SK-N-SH treated with all-trans-retinoic acid at 6 μM for 48 hours (cell line): ENCODE data around the gene TMEM229A.

Source experiments
- ATAC-seq: fragments of 200-7000 bp; cut with Tn5 transposase; 3 replicates; pipeline ENCODE4 v1.9.1; 2020; ENCODE audit warnings: mild to moderate bottlenecking, moderate library complexity
- ARNTL ChIP-seq: fragments of 450-650 bp; formaldehyde crosslinking; IDR thresholded peaks from 2 replicates; pipeline ENCODE4 v1.5.0; 2020; ENCODE audit warnings: low read depth, mild to moderate bottlenecking, moderate library complexity, borderline replicate concordance
- CSDC2 ChIP-seq: fragments of 250-450 bp; sonication (Bioruptor Pico); IDR thresholded peaks from 2 replicates; pipeline ENCODE4 v1.5.0; 2020; ENCODE audit warnings: mild to moderate bottlenecking, moderate library complexity
- ESRRG ChIP-seq: fragments of 250-450 bp; sonication (Bioruptor Pico); IDR thresholded peaks from 2 replicates; pipeline ENCODE4 v1.6.1; 2021; ENCODE audit warnings: mild to moderate bottlenecking
- GLIS3 ChIP-seq: fragments of 250-450 bp; sonication (Bioruptor Pico); IDR thresholded peaks from 2 replicates; pipeline ENCODE4 v1.5.0; 2020; ENCODE audit warnings: mild to moderate bottlenecking, moderate library complexity
- ISL1 ChIP-seq: fragments of 250-450 bp; sonication (Bioruptor Pico); IDR thresholded peaks from 2 replicates; pipeline ENCODE4 v2.1.2; 2022; ENCODE audit warnings: mild to moderate bottlenecking, moderate library complexity
- OSR1 ChIP-seq: fragments of 250-450 bp; sonication (Bioruptor Pico); IDR thresholded peaks from 2 replicates; pipeline ENCODE4 v1.8.0; 2022; ENCODE audit warnings: moderate library complexity, mild to moderate bottlenecking, inconsistent platforms
- PPARA ChIP-seq: fragments of 250-450 bp; sonication (Bioruptor Pico); IDR thresholded peaks from 2 replicates; pipeline ENCODE4 v1.5.0; 2020; ENCODE audit warnings: mild to moderate bottlenecking, borderline replicate concordance
- RARB ChIP-seq: fragments of 250-450 bp; sonication (Bioruptor Pico); IDR thresholded peaks from 2 replicates; pipeline ENCODE4 v1.8.0; 2021; ENCODE audit warnings: mild to moderate bottlenecking, moderate library complexity
- SNAI2 ChIP-seq: fragments of 250-450 bp; sonication (Bioruptor Pico); IDR thresholded peaks from 2 replicates; pipeline ENCODE4 v1.5.0; 2020; ENCODE audit warnings: mild to moderate bottlenecking, moderate library complexity
- TCF4 ChIP-seq: fragments of 250-450 bp; sonication (Bioruptor Pico); IDR thresholded peaks from 2 replicates; pipeline ENCODE4 v1.8.0; 2021; ENCODE audit warnings: mild to moderate bottlenecking, moderate library complexity, borderline replicate concordance
- TOX ChIP-seq: fragments of 250-450 bp; sonication (Bioruptor Pico); IDR thresholded peaks from 2 replicates; pipeline ENCODE4 v1.8.0; 2021; ENCODE audit warnings: mild to moderate bottlenecking, moderate library complexity, borderline replicate concordance
- ZC3H10 ChIP-seq: fragments of 250-450 bp; sonication (Bioruptor Pico); IDR thresholded peaks from 2 replicates; pipeline ENCODE4 v1.5.1; 2021; ENCODE audit warnings: mild to moderate bottlenecking, moderate library complexity
- ZFP3 ChIP-seq: fragments of 250-450 bp; sonication (Bioruptor Pico); IDR thresholded peaks from 2 replicates; pipeline ENCODE4 v1.5.0; 2020; ENCODE audit warnings: mild to moderate bottlenecking, moderate library complexity
- ZFP30 ChIP-seq: fragments of 450-650 bp; formaldehyde crosslinking; IDR thresholded peaks from 2 replicates; pipeline ENCODE4 v1.5.0; 2022; ENCODE audit warnings: mild to moderate bottlenecking, moderate library complexity
- ZNF565 ChIP-seq: fragments of 450-650 bp; formaldehyde crosslinking; conservative IDR thresholded peaks from 2 replicates; pipeline ENCODE4 v1.5.0; 2020; ENCODE audit warnings: low read depth, mild to moderate bottlenecking, moderate library complexity
- ZNF70 ChIP-seq: fragments of 450-650 bp; formaldehyde crosslinking; IDR thresholded peaks from 2 replicates; pipeline ENCODE4 v1.5.0; 2020; ENCODE audit warnings: mild to moderate bottlenecking, moderate library complexity
- ZNF8 ChIP-seq: fragments of 450-650 bp; formaldehyde crosslinking; IDR thresholded peaks from 2 replicates; pipeline ENCODE4 v1.5.0; 2020; ENCODE audit warnings: mild to moderate bottlenecking, moderate library complexity
- TF ChIP-seq, protein P1 (sequence below): fragments of 250-450 bp; sonication (Bioruptor Pico); IDR thresholded peaks from 2 replicates; pipeline ENCODE4 v1.8.0; 2021; ENCODE audit warnings: low read depth, mild to moderate bottlenecking, moderate library complexity, borderline replicate concordance
- TF ChIP-seq, protein P2 (sequence below): fragments of 250-450 bp; sonication (Bioruptor Pico); IDR thresholded peaks from 2 replicates; pipeline ENCODE4 v1.8.0; 2020; ENCODE audit warnings: mild to moderate bottlenecking, moderate library complexity, borderline replicate concordance
- TF ChIP-seq, protein P3 (sequence below): fragments of 250-450 bp; sonication (Bioruptor Pico); IDR thresholded peaks from 2 replicates; pipeline ENCODE4 v1.5.0; 2020; ENCODE audit warnings: mild to moderate bottlenecking, moderate library complexity
- TF ChIP-seq, protein P4 (sequence below): fragments of 250-450 bp; sonication (Bioruptor Pico); IDR thresholded peaks from 2 replicates; pipeline ENCODE4 v1.5.1; 2021; ENCODE audit warnings: mild to moderate bottlenecking, moderate library complexity

TMEM229A gene

DNA sequence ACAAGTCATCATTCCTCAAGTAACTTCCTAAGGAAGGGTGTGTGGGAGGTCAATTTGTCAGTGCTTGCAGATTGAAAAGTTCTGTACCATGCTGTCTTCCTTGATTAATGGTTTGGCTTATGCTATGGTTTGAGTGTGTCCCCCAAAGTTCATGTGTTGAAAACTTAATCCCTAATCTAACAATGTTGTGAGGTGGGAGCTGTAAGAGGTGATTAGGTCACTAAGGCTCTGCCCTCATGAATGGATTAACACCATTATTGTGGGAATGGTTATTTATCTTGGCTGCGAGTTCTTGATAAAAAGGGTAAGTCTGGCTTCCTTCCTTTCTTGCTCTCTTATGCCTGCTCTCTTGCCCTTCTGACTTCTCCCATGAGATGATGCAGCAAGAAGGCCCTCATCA, 29.3 kb upstream of the TMEM229A start (continued):
- TF ChIP-seq, protein P1, sequence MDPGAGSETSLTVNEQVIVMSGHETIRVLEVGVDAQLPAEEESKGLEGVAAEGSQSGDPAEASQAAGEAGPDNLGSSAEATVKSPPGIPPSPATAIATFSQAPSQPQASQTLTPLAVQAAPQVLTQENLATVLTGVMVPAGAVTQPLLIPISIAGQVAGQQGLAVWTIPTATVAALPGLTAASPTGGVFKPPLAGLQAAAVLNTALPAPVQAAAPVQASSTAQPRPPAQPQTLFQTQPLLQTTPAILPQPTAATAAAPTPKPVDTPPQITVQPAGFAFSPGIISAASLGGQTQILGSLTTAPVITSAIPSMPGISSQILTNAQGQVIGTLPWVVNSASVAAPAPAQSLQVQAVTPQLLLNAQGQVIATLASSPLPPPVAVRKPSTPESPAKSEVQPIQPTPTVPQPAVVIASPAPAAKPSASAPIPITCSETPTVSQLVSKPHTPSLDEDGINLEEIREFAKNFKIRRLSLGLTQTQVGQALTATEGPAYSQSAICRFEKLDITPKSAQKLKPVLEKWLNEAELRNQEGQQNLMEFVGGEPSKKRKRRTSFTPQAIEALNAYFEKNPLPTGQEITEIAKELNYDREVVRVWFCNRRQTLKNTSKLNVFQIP, result no peak
- TF ChIP-seq ESRRG (CRISPR knock-in tag) (no peak), ZC3H10 (CRISPR knock-in tag) (no peak), ZNF70 (no peak), ZNF565 (no peak), ZNF8 (CRISPR knock-in tag) (no peak), GLIS3 (CRISPR knock-in tag) (no peak), RARB (CRISPR knock-in tag) (no peak)

DNA sequence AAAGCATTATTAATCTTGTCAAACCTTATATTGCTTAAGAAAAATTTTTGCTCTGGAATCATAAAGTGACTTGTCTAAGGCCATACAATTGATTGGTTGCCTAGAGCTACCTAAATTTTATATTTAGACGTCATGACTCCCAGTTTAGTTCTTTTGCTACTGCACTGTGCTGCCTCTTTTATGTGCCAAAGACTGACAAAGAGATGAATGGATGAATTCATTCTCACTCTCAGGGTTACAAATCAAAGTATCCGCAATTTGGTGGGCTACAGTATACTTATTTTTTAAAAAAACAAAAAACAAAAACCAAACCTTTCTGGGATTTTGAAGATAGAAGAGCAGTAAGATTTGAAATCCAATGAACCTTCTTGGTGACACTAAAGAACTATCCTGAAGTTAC, 27.7 kb upstream of the TMEM229A start:
- TF ChIP-seq ZNF70 (no peak), ZC3H10 (CRISPR knock-in tag) (no peak)
- TF ChIP-seq, protein P2, sequence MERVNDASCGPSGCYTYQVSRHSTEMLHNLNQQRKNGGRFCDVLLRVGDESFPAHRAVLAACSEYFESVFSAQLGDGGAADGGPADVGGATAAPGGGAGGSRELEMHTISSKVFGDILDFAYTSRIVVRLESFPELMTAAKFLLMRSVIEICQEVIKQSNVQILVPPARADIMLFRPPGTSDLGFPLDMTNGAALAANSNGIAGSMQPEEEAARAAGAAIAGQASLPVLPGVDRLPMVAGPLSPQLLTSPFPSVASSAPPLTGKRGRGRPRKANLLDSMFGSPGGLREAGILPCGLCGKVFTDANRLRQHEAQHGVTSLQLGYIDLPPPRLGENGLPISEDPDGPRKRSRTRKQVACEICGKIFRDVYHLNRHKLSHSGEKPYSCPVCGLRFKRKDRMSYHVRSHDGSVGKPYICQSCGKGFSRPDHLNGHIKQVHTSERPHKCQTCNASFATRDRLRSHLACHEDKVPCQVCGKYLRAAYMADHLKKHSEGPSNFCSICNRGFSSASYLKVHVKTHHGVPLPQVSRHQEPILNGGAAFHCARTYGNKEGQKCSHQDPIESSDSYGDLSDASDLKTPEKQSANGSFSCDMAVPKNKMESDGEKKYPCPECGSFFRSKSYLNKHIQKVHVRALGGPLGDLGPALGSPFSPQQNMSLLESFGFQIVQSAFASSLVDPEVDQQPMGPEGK (CRISPR knock-in tag), result no peak
- TF ChIP-seq, protein P1, result no peak

GRCh38 chr7:124059375-124059774, 26.5 kb upstream of the TMEM229A start:
- no peak for TF ChIP-seq ZNF8 (CRISPR knock-in tag)
- TF ChIP-seq ARNTL (CRISPR knock-in tag), result no peak
- no peak for TF ChIP-seq ESRRG (CRISPR knock-in tag)
- no peak for TF ChIP-seq ZC3H10 (CRISPR knock-in tag)
- TF ChIP-seq SNAI2 (CRISPR knock-in tag), result no peak
- TF ChIP-seq, all 23 proteins: peak for 0
- no peak for ATAC-seq

More for the DNA sequence above, 27.7 kb upstream of the TMEM229A start:
- ATAC-seq, result no peak

GRCh38 chr7:124058515-124058914, 25.6 kb upstream of the TMEM229A start:
- no peak for TF ChIP-seq ZFP30 (CRISPR knock-in tag)
- no peak for TF ChIP-seq OSR1 (CRISPR knock-in tag)
- TF ChIP-seq, protein P1, result no peak
- TF ChIP-seq ARNTL (CRISPR knock-in tag), result no peak
- no peak for TF ChIP-seq ESRRG (CRISPR knock-in tag)
- TF ChIP-seq TOX, result no peak
- TF ChIP-seq, protein P3, sequence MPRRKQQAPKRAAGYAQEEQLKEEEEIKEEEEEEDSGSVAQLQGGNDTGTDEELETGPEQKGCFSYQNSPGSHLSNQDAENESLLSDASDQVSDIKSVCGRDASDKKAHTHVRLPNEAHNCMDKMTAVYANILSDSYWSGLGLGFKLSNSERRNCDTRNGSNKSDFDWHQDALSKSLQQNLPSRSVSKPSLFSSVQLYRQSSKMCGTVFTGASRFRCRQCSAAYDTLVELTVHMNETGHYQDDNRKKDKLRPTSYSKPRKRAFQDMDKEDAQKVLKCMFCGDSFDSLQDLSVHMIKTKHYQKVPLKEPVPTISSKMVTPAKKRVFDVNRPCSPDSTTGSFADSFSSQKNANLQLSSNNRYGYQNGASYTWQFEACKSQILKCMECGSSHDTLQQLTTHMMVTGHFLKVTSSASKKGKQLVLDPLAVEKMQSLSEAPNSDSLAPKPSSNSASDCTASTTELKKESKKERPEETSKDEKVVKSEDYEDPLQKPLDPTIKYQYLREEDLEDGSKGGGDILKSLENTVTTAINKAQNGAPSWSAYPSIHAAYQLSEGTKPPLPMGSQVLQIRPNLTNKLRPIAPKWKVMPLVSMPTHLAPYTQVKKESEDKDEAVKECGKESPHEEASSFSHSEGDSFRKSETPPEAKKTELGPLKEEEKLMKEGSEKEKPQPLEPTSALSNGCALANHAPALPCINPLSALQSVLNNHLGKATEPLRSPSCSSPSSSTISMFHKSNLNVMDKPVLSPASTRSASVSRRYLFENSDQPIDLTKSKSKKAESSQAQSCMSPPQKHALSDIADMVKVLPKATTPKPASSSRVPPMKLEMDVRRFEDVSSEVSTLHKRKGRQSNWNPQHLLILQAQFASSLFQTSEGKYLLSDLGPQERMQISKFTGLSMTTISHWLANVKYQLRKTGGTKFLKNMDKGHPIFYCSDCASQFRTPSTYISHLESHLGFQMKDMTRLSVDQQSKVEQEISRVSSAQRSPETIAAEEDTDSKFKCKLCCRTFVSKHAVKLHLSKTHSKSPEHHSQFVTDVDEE, result no peak
- TF ChIP-seq TCF4 (CRISPR knock-in tag), result no peak
- TF ChIP-seq PPARA (CRISPR knock-in tag), result no peak
- TF ChIP-seq SNAI2 (CRISPR knock-in tag), result no peak
- no peak for TF ChIP-seq CSDC2
- no peak for TF ChIP-seq ZC3H10 (CRISPR knock-in tag)
- TF ChIP-seq, protein P2 (CRISPR knock-in tag), result no peak
- no peak for TF ChIP-seq ISL1 (CRISPR knock-in tag)
- TF ChIP-seq, protein P4, sequence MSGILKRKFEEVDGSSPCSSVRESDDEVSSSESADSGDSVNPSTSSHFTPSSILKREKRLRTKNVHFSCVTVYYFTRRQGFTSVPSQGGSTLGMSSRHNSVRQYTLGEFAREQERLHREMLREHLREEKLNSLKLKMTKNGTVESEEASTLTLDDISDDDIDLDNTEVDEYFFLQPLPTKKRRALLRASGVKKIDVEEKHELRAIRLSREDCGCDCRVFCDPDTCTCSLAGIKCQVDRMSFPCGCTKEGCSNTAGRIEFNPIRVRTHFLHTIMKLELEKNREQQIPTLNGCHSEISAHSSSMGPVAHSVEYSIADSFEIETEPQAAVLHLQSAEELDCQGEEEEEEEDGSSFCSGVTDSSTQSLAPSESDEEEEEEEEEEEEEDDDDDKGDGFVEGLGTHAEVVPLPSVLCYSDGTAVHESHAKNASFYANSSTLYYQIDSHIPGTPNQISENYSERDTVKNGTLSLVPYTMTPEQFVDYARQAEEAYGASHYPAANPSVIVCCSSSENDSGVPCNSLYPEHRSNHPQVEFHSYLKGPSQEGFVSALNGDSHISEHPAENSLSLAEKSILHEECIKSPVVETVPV (CRISPR knock-in tag), result no peak
- no peak for TF ChIP-seq ZNF70
- no peak for TF ChIP-seq ZFP3 (CRISPR knock-in tag)
- TF ChIP-seq, all 23 proteins: peak for 0

More at GRCh38 chr7:124058515-124058914, 25.6 kb upstream of the TMEM229A start:
- ATAC-seq, result no peak
